ENCODE measurements around the gene LRP5.
"Not testable (repeated sequence)": the region's sequence is repeated elsewhere in the genome, so short reads cannot be mapped to it uniquely, and the experiment has no call there.

The LRP5 gene

GRCh38 chr11:68397256-68397655 is 84.9 kb downstream of the LRP5 start:
- DNase-seq (ENCODE audit: extremely low read depth, low read depth): no peak
- TF ChIP-seq CTCF (IDR thresholded peaks at IDR 0.05; ENCODE audit: low read depth, low read length, missing control alignments): no peak
- no peak overlapping the region for H3K4me3 ChIP-seq (replicated peaks; ENCODE audit: low read depth, low read length)

- no peak overlapping the region for H3K4me3 ChIP-seq (replicated peaks; ENCODE audit: low read depth, low read length)
- DNase-seq (ENCODE audit: extremely low read depth, low read depth): peak; percentile 25
- no peak for TF ChIP-seq CTCF (IDR thresholded peaks at IDR 0.05; ENCODE audit: low read depth, low read length, missing control alignments)
Observed at GRCh38 chr11:68398995-68399851, 86.8 kb downstream of the LRP5 start.

- no peak overlapping the region for H3K4me3 ChIP-seq (replicated peaks; ENCODE audit: low read depth, low read length)
- DNase-seq (ENCODE audit: extremely low read depth, low read depth): no peak
- no peak for TF ChIP-seq CTCF (IDR thresholded peaks at IDR 0.05; ENCODE audit: low read depth, low read length, missing control alignments)
Observed at GRCh38 chr11:68399916-68400315, 87.5 kb downstream of the LRP5 start.

- not testable (repeated sequence) for H3K4me3 ChIP-seq (replicated peaks; ENCODE audit: low read depth, low read length); DNase-seq (ENCODE audit: extremely low read depth, low read depth)
Observed at GRCh38 chr11:68400584-68400983, 88.2 kb downstream of the LRP5 start.

GRCh38 chr11:68401856-68402255 is 89.5 kb downstream of the LRP5 start:
- no peak for TF ChIP-seq CTCF (IDR thresholded peaks at IDR 0.05; ENCODE audit: low read depth, low read length, missing control alignments)
- no peak overlapping the region for H3K4me3 ChIP-seq (replicated peaks; ENCODE audit: low read depth, low read length)
- no peak for DNase-seq (ENCODE audit: extremely low read depth, low read depth)

- TF ChIP-seq CTCF (IDR thresholded peaks at IDR 0.05; ENCODE audit: low read depth, low read length, missing control alignments): no peak
- DNase-seq (ENCODE audit: extremely low read depth, low read depth): no peak
Observed at GRCh38 chr11:68402355-68403031, 90.1 kb downstream of the LRP5 start.

GRCh38 chr11:68403424-68403823 is 91.0 kb downstream of the LRP5 start:
- DNase-seq (ENCODE audit: extremely low read depth, low read depth): no peak
- no peak overlapping the region for H3K4me3 ChIP-seq (replicated peaks; ENCODE audit: low read depth, low read length)
- no peak for TF ChIP-seq CTCF (IDR thresholded peaks at IDR 0.05; ENCODE audit: low read depth, low read length, missing control alignments)

More at GRCh38 chr11:68402355-68403031, 90.1 kb downstream of the LRP5 start:
- H3K4me3 ChIP-seq (replicated peaks; ENCODE audit: low read depth, low read length): no peak overlapping the region
